T-cell (primary cell): ENCODE results near the gene OSMR. TPM values are rescaled to one million over a fixed set of nuclear protein-coding genes. Genes with fewer than 3 reads are reported as not detected.

Source experiments
- ATAC-seq, 4 experiments: fragments of 200-7000 bp in 3 of 4; fragments of 150-1000 bp in 1 of 4; cut with Tn5 transposase; replicated peaks in 1 of 4; 1 replicate in 3 of 4; 2 replicates in 1 of 4; pipeline ENCODE4 v1.10.0; 2021; ENCODE audit warnings: moderate library complexity in 3 of 4, mild to moderate bottlenecking in 2 of 4, moderate number of reproducible peaks in 1 of 4
- CTCF ChIA-PET, 2 donors: fragments of 300-600 bp; sonication (Branson Sonifier 250); formaldehyde crosslinking; loops; one replicate each; lab custom pipeline; 2022; ENCODE audit warnings: antibody characterized with exemption in 2 of 2; lab: Charles Lee
- POLR2A ChIA-PET, 2 donors: fragments of 300-600 bp; sonication (Branson Sonifier 250); formaldehyde crosslinking; loops; one replicate each; lab custom pipeline; 2022; ENCODE audit warnings: antibody characterized with exemption in 2 of 2; lab: Charles Lee
- DNase-seq, 35 experiments: peaks; one replicate each; pipeline versions ENCODE4 v3.0.0 to v3.0.0-alpha.2; 2013 to 2023
- H3K27ac ChIP-seq: one replicate; pipeline ENCODE4 v1.5.1; 2013; ENCODE audit warnings: low read length
- H3K27me3 ChIP-seq, 2 experiments: replicated peaks in 1 of 2; 1 replicate in 1 of 2; 2 replicates in 1 of 2; pipeline versions ENCODE4 v1.6.1 to v1.7.0; 2013; ENCODE audit warnings: low read length in 1 of 2, mixed read lengths in 1 of 2; ENCODE audit not compliant: control insufficient read depth in 2 of 2, insufficient read depth in 2 of 2; ENCODE audit errors: extremely low read depth in 1 of 2
- H3K36me3 ChIP-seq, 2 donors: 1 replicate in 1 of 2; 2 replicates in 1 of 2; pipeline versions ENCODE4 v1.6.1 to v1.7.0; 2013; ENCODE audit warnings: low read length in 1 of 2; ENCODE audit not compliant: control insufficient read depth in 2 of 2, insufficient read depth in 1 of 2; ENCODE audit errors: extremely low read depth in 1 of 2
- H3K4me1 ChIP-seq, 2 experiments: 1 replicate in 1 of 2; 2 replicates in 1 of 2; pipeline versions ENCODE4 v1.6.1 to v1.7.0; 2013; ENCODE audit warnings: low read length in 2 of 2, mixed read lengths in 1 of 2; ENCODE audit not compliant: insufficient read depth in 2 of 2, control insufficient read depth in 1 of 2; ENCODE audit errors: extremely low read depth in 1 of 2
- H3K4me3 ChIP-seq, 2 donors: 1 replicate in 1 of 2; 2 replicates in 1 of 2; pipeline versions ENCODE4 v1.5.1 to v1.7.0; 2013; ENCODE audit warnings: mild to moderate bottlenecking in 2 of 2, low read length in 1 of 2, moderate library complexity in 1 of 2; ENCODE audit not compliant: control insufficient read depth in 1 of 2; ENCODE audit errors: extremely low read depth in 1 of 2
- H3K9me3 ChIP-seq: 2 replicates; pipeline ENCODE4 v1.7.0; 2013
- H3K27ac Mint-ChIP-seq, 2 donors: one replicate each; pipeline ENCODE4 v1.8.0; 2020 to 2021; ENCODE audit warnings: mild to moderate bottlenecking in 2 of 2, mixed read lengths in 2 of 2
- H3K27me3 Mint-ChIP-seq, 2 donors: one replicate each; pipeline ENCODE4 v1.8.0; 2021 to 2022; ENCODE audit warnings: mixed read lengths in 2 of 2
- H3K36me3 Mint-ChIP-seq: one replicate; pipeline ENCODE4 v1.8.0; 2021; ENCODE audit warnings: mixed read lengths
- H3K4me1 Mint-ChIP-seq, 3 donors: one replicate each; pipeline ENCODE4 v1.8.0; 2020 to 2022; ENCODE audit warnings: mixed read lengths in 3 of 3, mild to moderate bottlenecking in 1 of 3
- H3K4me3 Mint-ChIP-seq, 3 donors: one replicate each; pipeline ENCODE4 v1.8.0; 2020 to 2022; ENCODE audit warnings: mild to moderate bottlenecking in 3 of 3, mixed read lengths in 3 of 3, moderate library complexity in 3 of 3
- H3K9me3 Mint-ChIP-seq, 3 donors: one replicate each; pipeline ENCODE4 v1.8.0; 2020 to 2022; ENCODE audit warnings: mixed read lengths in 3 of 3
- WGBS: methylation state at CpG from one replicate; pipeline ENCODE4 v1.1.5; 2013; ENCODE audit warnings: missing lambda C conversion rate; ENCODE audit not compliant: insufficient coverage; 5-methylcytosine and 5-hydroxymethylcytosine counted together
- total RNA-seq, 35 experiments: library from RNA in 6 of 35; stranded (reverse) in 6 of 35; fragments of 120-200 nt in 1 of 35; gene quantifications; one replicate each; pipeline versions ENCODE4 v1.2.1 to v1.2.4 and lab custom pipeline; 2013 to 2026

Gene OSMR
- total RNA-seq, 5 donors from 2014 or later (not counting 1 experiment from before 2014, with no cell fraction given) = 0.08 to 0.26 (median 0.14) TPM; not detected in 1

DNA sequence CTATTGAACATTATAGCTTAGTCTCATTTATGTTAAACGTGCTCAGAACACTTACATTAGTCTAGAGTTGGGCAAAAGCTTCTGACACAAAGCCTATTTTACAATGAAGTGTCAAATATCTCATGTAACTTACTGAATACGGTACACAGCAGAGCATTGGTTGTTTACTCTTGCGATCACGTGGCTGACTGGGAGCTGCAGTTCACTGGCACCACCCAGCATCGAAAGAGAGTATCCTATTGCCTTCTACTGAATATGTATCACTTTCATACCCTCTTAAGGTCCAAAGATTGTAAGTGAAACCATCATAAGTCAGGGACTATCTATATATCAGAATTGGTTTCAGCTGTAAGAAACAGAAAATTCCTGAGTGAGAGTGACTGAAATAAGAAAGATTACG is 42.6 kb upstream of the OSMR start:
- H3K4me1 Mint-ChIP-seq = no peaks in the 10 kb centered on the region
- CTCF ChIA-PET = no interaction called here

DNA sequence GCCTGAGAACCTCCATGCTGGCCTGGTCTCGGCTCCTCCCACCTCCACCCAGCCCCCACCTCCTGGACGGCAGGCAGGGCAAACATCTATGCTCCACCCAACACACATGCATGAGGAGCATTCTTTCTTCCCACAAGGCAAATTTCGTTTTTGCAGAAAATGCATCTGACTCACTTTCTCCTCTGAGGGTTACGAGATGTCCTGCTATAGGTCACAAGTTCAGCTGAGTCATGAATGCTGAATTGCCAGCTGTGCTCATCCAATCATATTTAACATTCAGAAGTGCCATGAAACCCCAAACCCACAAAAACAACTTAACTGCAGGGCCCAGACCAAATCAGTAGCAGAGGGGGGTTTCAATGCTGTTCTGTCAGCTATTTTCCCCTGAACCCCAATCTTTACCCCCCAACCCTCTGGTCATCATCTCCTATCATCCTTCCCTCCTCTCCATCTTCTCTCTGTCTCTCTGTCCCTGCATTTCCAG is 39.0 kb upstream of the OSMR start:
- no peak for ATAC-seq
- no peaks in the 10 kb centered on the region for H3K9me3 Mint-ChIP-seq
- H3K36me3 ChIP-seq = no peaks in the 10 kb centered on the region
- H3K27ac ChIP-seq = no peak overlapping the region
- no peak overlapping the region for H3K4me3 Mint-ChIP-seq
- H3K9me3 ChIP-seq = no peaks in the 10 kb centered on the region
- H3K27me3 Mint-ChIP-seq = peaks cover 21 to 28% of the 10 kb centered on the region in 2 donors
- ChIA-PET POLR2A (interaction anchor here in 1 of 2 donors (0.5 kb wide), 1 partner anchor 491 kb away, joined by 3 read pairs; no protein-coding TSS in a partner anchor), CTCF (no interaction called here)
- no peaks in the 10 kb centered on the region for H3K36me3 Mint-ChIP-seq
- H3K4me1 Mint-ChIP-seq = peaks cover 0 to 3% (median 2%) of the 10 kb centered on the region in 3 donors
- H3K4me3 ChIP-seq = no peak overlapping the region
- no peaks in the 10 kb centered on the region for H3K4me1 ChIP-seq
- peaks cover 2 to 18% of the 10 kb centered on the region in 2 experiments for H3K27me3 ChIP-seq
- no peak for DNase-seq
- no peak overlapping the region for H3K27ac Mint-ChIP-seq
- WGBS = 13% methylated on average over 2 of the region's 4 CpGs

More for the DNA sequence above, 42.6 kb upstream of the OSMR start:
- H3K27me3 Mint-ChIP-seq = peaks cover 10 to 22% of the 10 kb centered on the region in 2 donors
- no peak overlapping the region for H3K27ac Mint-ChIP-seq
- H3K9me3 Mint-ChIP-seq = no peaks in the 10 kb centered on the region
- Histone ChIP-seq H3K9me3 (no peaks in the 10 kb centered on the region), H3K27me3 (peaks cover 2% of the 10 kb centered on the region in 2 experiments), H3K4me1 (no peaks in the 10 kb centered on the region), H3K4me3 (no peak overlapping the region), H3K27ac (no peak overlapping the region), H3K36me3 (no peaks in the 10 kb centered on the region)
- H3K4me3 Mint-ChIP-seq = no peak overlapping the region
- whole genome bisulfite sequencing = 94% methylated on average over 3 of the region's 6 CpGs
- no peaks in the 10 kb centered on the region for H3K36me3 Mint-ChIP-seq
- ATAC-seq (no peak), DNase-seq (no peak)
- POLR2A ChIA-PET = no interaction called here

DNA sequence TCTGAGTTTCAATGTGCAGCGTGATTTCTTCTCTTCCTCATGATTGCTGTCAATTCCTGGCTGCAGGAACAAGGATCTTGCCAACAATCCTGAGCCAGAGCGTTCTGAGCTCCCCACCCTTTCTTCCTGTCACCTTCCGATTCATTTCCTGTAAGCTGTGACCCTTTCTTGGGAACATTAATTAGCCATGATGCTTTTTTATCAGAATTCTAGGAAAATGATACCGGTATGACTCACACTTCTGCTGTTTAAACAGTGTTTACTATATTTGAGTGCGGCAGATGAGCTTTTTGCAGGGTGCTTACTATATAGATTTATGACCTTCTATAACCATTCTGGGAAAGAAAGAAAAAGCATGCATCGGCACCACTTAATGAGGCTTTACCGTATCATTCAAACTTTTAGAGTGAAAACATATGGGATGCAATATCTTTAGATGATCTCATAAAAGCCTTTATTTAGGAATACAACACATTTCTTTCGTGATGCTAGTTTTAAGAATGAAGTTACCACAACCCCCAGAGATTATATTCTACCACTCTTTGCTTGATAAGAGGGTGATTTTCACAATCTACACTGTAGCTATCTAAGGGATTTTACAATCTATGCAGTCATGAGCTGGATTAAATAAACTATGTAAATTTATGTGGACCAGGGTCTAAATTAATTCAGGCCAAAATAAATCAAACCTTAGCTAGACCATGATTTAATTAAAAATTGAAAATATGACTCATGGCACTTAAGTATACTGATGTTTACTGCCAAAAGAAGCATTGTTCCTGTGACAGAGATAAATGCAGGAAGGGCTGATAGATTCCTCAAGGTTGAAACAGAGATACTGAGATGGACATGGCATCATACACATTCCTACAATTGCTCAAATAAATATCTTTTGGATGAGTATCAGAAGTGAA is 38.0 kb upstream of the OSMR start:
- no peak overlapping the region for H3K27ac ChIP-seq
- Mint-ChIP-seq H3K4me1 (peaks cover 0 to 3% (median 2%) of the 10 kb centered on the region in 3 donors), H3K9me3 (no peaks in the 10 kb centered on the region), H3K36me3 (no peaks in the 10 kb centered on the region), H3K27me3 (peaks cover 31% of the 10 kb centered on the region in 2 donors), H3K4me3 (no peak overlapping the region), H3K27ac (no peak overlapping the region)
- no peak overlapping the region for H3K4me3 ChIP-seq
- no peak for DNase-seq
- H3K9me3 ChIP-seq = no peaks in the 10 kb centered on the region
- H3K27me3 ChIP-seq = peaks cover 4 to 18% of the 10 kb centered on the region in 2 experiments
- 73% methylated on average over 1 of the region's 8 CpGs for WGBS
- ChIA-PET CTCF (interaction anchor here (3.1 to 3.2 kb wide), 3 partner anchors 366 to 387 kb away, joined by 14 to 43 read pairs (median 29); no protein-coding TSS in a partner anchor), POLR2A (no interaction called here)
- H3K4me1 ChIP-seq = no peaks in the 10 kb centered on the region
- H3K36me3 ChIP-seq = no peaks in the 10 kb centered on the region
- no peak for ATAC-seq

DNA sequence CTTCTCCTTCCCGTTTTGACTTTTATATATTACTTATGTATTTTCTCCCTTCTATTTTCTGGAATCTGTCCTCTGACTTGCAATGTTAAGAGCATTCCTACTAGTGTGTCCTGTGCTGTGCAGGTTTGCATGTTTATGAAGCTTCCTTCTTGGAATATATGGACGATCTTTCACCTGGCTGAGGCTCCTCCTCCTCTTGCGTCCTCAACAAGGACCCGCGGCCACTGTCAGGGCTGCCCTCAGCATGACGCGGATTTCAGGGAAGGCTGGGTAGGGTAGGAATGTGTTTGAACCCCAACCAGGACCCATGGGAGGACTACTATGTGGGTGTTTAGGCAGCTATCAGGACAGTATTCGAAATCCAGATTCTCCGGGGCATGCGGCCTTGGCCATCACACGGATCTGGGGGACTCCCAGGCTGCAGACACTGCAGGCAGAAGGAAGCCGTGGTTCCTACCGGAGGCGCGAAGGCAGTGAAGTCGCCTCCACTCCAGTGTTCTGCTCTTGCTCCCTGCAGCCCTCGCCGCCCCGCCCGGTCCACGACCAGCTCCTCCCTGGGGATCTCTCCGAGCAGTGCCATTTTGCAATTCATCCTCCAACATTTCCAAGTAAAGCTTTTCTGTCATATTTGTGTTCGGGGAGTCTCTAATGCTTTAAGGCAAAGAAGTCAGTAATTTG is 37.0 kb upstream of the OSMR start:
- H3K27me3 ChIP-seq = peaks cover 4 to 18% of the 10 kb centered on the region in 2 experiments
- H3K4me3 Mint-ChIP-seq = no peak overlapping the region
- no peaks in the 10 kb centered on the region for H3K36me3 ChIP-seq
- H3K36me3 Mint-ChIP-seq = no peaks in the 10 kb centered on the region
- POLR2A ChIA-PET = no interaction called here
- no peak overlapping the region for H3K27ac Mint-ChIP-seq
- no peaks in the 10 kb centered on the region for H3K4me1 ChIP-seq
- WGBS = 89% methylated on average over 10 of the region's 23 CpGs
- peaks cover 33 to 36% of the 10 kb centered on the region in 2 donors for H3K27me3 Mint-ChIP-seq
- no peak overlapping the region for H3K27ac ChIP-seq
- ATAC-seq (no peak), DNase-seq (no peak)
- H3K9me3 ChIP-seq = no peaks in the 10 kb centered on the region
- peaks cover 0 to 3% (median 2%) of the 10 kb centered on the region in 3 donors for H3K4me1 Mint-ChIP-seq
- no peak overlapping the region for H3K4me3 ChIP-seq
- CTCF ChIA-PET = interaction anchor here (0.5 to 3.2 kb wide), 6 partner anchors 34 to 740 kb away, joined by 3 to 43 read pairs (median 10); no protein-coding TSS in a partner anchor
- no peaks in the 10 kb centered on the region for H3K9me3 Mint-ChIP-seq

DNA sequence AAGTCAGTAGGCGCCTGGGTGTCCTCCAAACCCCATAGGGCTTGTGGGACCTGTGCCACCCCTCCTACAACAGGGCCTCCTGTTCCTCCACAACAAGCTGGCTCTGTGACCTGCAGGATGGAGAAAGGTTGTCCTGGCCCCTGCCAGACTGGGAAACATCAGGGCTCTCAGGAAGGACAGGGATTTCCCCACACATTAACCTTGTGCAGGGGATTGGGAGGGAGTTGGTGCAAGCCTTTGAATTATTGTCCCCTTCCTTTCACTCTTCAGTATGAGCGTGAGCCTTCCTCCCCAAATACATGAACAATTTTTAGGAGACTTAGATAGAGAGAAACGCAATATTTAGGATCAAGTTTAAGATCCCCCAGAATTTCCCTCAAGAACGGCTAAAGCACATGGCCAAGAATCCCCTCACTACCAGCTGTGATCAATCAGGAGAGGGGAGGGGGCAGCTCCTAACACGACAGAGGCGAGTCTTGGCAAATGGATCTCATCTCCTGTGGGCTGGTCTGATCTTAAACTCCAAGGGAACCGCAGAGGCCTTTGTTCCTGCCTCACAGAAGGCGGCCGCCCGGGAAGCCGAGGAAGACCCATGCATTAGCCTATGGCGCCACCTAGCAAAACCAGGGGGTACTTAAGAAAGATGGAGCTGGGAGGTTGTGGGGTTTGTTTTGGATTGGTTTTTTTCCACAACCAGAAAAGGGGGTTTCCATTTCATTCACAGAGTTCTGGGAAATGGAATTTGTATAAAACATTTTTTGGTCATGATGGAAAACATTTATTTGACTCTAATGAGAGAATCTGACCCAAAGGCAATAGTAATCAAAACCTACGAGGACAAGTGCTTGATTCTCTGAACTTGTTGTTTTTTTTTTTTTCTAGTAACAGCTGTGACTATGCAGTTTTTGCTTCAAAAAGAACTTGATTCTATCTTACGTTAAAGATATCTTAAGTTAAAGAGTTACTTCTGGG is 36.1 kb upstream of the OSMR start:
- Mint-ChIP-seq H3K27me3 (peaks cover 39 to 44% of the 10 kb centered on the region in 2 donors), H3K36me3 (no peaks in the 10 kb centered on the region), H3K4me1 (peaks cover 0 to 3% (median 2%) of the 10 kb centered on the region in 3 donors), H3K9me3 (no peaks in the 10 kb centered on the region), H3K4me3 (no peak overlapping the region), H3K27ac (no peak overlapping the region)
- Histone ChIP-seq H3K4me1 (no peaks in the 10 kb centered on the region), H3K36me3 (no peaks in the 10 kb centered on the region), H3K27me3 (peaks cover 4 to 17% of the 10 kb centered on the region in 2 experiments), H3K4me3 (no peak overlapping the region), H3K27ac (no peak overlapping the region), H3K9me3 (no peaks in the 10 kb centered on the region)
- WGBS = 10% methylated on average over 4 of the region's 14 CpGs
- DNase-seq = peak in 26 of 35 experiments; percentile 2 to 57 (median 19)
- POLR2A ChIA-PET = no interaction called here
- CTCF ChIA-PET = interaction anchor here (0.5 to 3.2 kb wide), 10 partner anchors 9 to 1397 kb away, joined by 3 to 43 read pairs (median 4); no protein-coding TSS in a partner anchor
- peak in 1 of 4 experiments; percentile 19 for ATAC-seq
